Mucosa of descending colon (tissue), 3 donors: ENCODE measurements around the gene CDKN2D. TPM values are rescaled to one million over a fixed set of nuclear protein-coding genes. Genes with fewer than 3 reads are reported as not detected.
"Not testable (repeated sequence)": the region's sequence is repeated elsewhere in the genome, so short reads cannot be mapped to it uniquely, and the experiment has no call there.

ENCODE experiments used
- ATAC-seq: fragments of 200-7000 bp; cut with Tn5 transposase; one replicate; pipeline ENCODE4 v1.9.1; 2020; ENCODE audit warnings: mild to moderate bottlenecking, moderate library complexity
- DNase-seq, 3 donors: peaks; one replicate each; pipeline ENCODE4 v3.0.0-alpha.2; 2020
- H3K36me3 ChIP-seq: fragments of 200-600 bp; one replicate; pipeline ENCODE4 v1.8.0; 2021; ENCODE audit warnings: low read depth, mild to moderate bottlenecking
- H3K4me1 ChIP-seq: fragments of 200-600 bp; one replicate; pipeline ENCODE4 v1.8.0; 2021; ENCODE audit warnings: low read depth, mild to moderate bottlenecking
- H3K4me3 ChIP-seq: fragments of 200-600 bp; one replicate; pipeline ENCODE4 v1.8.0; 2021; ENCODE audit warnings: mild to moderate bottlenecking
- H3K9me3 ChIP-seq: fragments of 200-600 bp; one replicate; pipeline ENCODE4 v1.8.0; 2021; ENCODE audit warnings: mild to moderate bottlenecking
- CTCF ChIP-seq: fragments of 200-600 bp; IDR thresholded peaks from one replicate; pipeline ENCODE4 v1.8.0; 2022; ENCODE audit warnings: antibody characterized with exemption, mild to moderate bottlenecking
- intact Hi-C, 2 donors: fragments of 100-400 bp; cut with DNase I in 1 of 2; cut with micrococcal nuclease in 1 of 2; formaldehyde crosslinking; loops; one replicate each; pipeline versions ENCODE4 v1.11.0 to v1.11.1; 2022; cut with DNase I, micrococcal nuclease
- total RNA-seq, 3 donors: library from RNA; stranded (reverse); fragmentation: NEBNext Ultra II Directional in 2 of 3; extraction: Animal tissue kit (Norgen Biotek cat#: 25700) in 2 of 3; gene quantifications; one replicate each; pipeline versions ENCODE4 v1.2.1 to v1.2.4, GENCODE V29; 2021 to 2023
- donor health status: DM: no; HTN: no; CAD: no; lungs with moderate emphysema.
- donor health status: DM: no; HTN: no; CAD: no.
- donor health status: DM: no; HTN: yes; CAD: no.

Gene CDKN2D
- total RNA-seq, 3 donors from 2014 or later: 6.1 to 12.1 (median 11.9) TPM

- TF ChIP-seq CTCF: no peak
- peaks cover 16% of the 10 kb centered on the region for H3K36me3 ChIP-seq
- no peaks in the 10 kb centered on the region for H3K9me3 ChIP-seq
- ATAC-seq: no peak
- no peak overlapping the region for H3K4me3 ChIP-seq
- peaks cover 28% of the 10 kb centered on the region for H3K4me1 ChIP-seq
- DNase-seq: peak in 1 of 3 donors; percentile 61
- intact Hi-C loops: no loop called here
Observed at GRCh38 chr19:10553087-10553667, 15.6 kb downstream of the CDKN2D start.

- intact Hi-C loops: no loop called here
- Histone ChIP-seq H3K4me1 (peaks cover 28% of the 10 kb centered on the region), H3K4me3 (no peak overlapping the region), H3K36me3 (peaks cover 16% of the 10 kb centered on the region), H3K9me3 (no peaks in the 10 kb centered on the region)
- no peak for TF ChIP-seq CTCF
- ATAC-seq: peak; percentile 24
- DNase-seq: no peak
Observed at GRCh38 chr19:10552510-10553053, 16.2 kb downstream of the CDKN2D start.

- TF ChIP-seq CTCF: no peak
- DNase-seq: peak in 2 of 3 donors; percentile 53 to 56
- peaks cover 20% of the 10 kb centered on the region for H3K36me3 ChIP-seq
- H3K9me3 ChIP-seq: no peaks in the 10 kb centered on the region
- intact Hi-C loops: no loop called here
- peaks cover 28% of the 10 kb centered on the region for H3K4me1 ChIP-seq
- no peak overlapping the region for H3K4me3 ChIP-seq
- ATAC-seq: peak; percentile 44
Observed at GRCh38 chr19:10551698-10552301, 17.0 kb downstream of the CDKN2D start.

GRCh38 chr19:10551006-10551405 lies 17.8 kb downstream of the CDKN2D start:
- H3K9me3 ChIP-seq, H3K4me3 ChIP-seq, intact Hi-C loops: not testable (repeated sequence)
- Histone ChIP-seq H3K36me3 (peaks cover 21% of the 10 kb centered on the region), H3K4me1 (peaks cover 28% of the 10 kb centered on the region)
- ATAC-seq (peak; percentile 62), DNase-seq (peak in 2 of 3 donors; percentile 68 to 72)

GRCh38 chr19:10550336-10550735 lies 18.4 kb downstream of the CDKN2D start:
- H3K9me3 ChIP-seq: no peaks in the 10 kb centered on the region
- no peak for ATAC-seq
- peaks cover 21% of the 10 kb centered on the region for H3K36me3 ChIP-seq

More at GRCh38 chr19:10550336-10550735, 18.4 kb downstream of the CDKN2D start:
- intact Hi-C loops: no loop called here
- no peak for DNase-seq
- peaks cover 28% of the 10 kb centered on the region for H3K4me1 ChIP-seq
- H3K4me3 ChIP-seq: no peak overlapping the region
- TF ChIP-seq CTCF: no peak
